Activated T-cell treated with anti-CD3 and anti-CD28 coated beads for 1 hour (primary cell): Measurements from ENCODE around the gene LIF.
A peak's percentile ranks its signal among the peaks of the same experiment; 100 is the strongest.

Experiments used
- DNase-seq: peaks from one replicate; pipeline ENCODE4 v3.0.0-alpha.2; 2020; ENCODE audit warnings: low read depth

The LIF gene

GRCh38 chr22:30284172-30284571 lies 37.6 kb upstream of the LIF start:
- DNase-seq: no peak

- no peak for DNase-seq
Observed at GRCh38 chr22:30283342-30283741, 36.8 kb upstream of the LIF start.

- DNase-seq: no peak
Observed at GRCh38 chr22:30282616-30283046, 36.1 kb upstream of the LIF start.

- DNase-seq: no peak
Observed at GRCh38 chr22:30280505-30280904, 33.9 kb upstream of the LIF start.

GRCh38 chr22:30279932-30280331 lies 33.4 kb upstream of the LIF start:
- DNase-seq: no peak

GRCh38 chr22:30279046-30279788 lies 32.7 kb upstream of the LIF start:
- DNase-seq: no peak

- no peak for DNase-seq
Observed at GRCh38 chr22:30277547-30278344, 31.2 kb upstream of the LIF start.

- DNase-seq: no peak
Observed at GRCh38 chr22:30276039-30276438, 29.5 kb upstream of the LIF start.

- no peak for DNase-seq
Observed at GRCh38 chr22:30275625-30276024, 29.1 kb upstream of the LIF start.

GRCh38 chr22:30274437-30274812 lies 27.9 kb upstream of the LIF start:
- no peak for DNase-seq

GRCh38 chr22:30273711-30274436 lies 27.3 kb upstream of the LIF start:
- no peak for DNase-seq

GRCh38 chr22:30272781-30273601 lies 26.4 kb upstream of the LIF start:
- no peak for DNase-seq

- DNase-seq: no peak
Observed at GRCh38 chr22:30270832-30271231, 24.3 kb upstream of the LIF start.

GRCh38 chr22:30268331-30268730 lies 21.8 kb upstream of the LIF start:
- no peak for DNase-seq

- no peak for DNase-seq
Observed at GRCh38 chr22:30267382-30268302, 21.1 kb upstream of the LIF start.

- peak; percentile 51 for DNase-seq
Observed at GRCh38 chr22:30266445-30267381, 20.2 kb upstream of the LIF start, which contains the start of gene OSM. Gene OSM (minus strand): TSS chr22:30266851. CDS start chr22:30266799, 52 bp downstream.

- DNase-seq: peak; percentile 69
Observed at GRCh38 chr22:30265823-30266444, 19.4 kb upstream of the LIF start.

- no peak for DNase-seq
Observed at GRCh38 chr22:30265131-30265720, 18.7 kb upstream of the LIF start.

GRCh38 chr22:30263883-30264282 lies 17.3 kb upstream of the LIF start:
- no peak for DNase-seq
